CD4-positive, CD25-positive, alpha-beta regulatory T cell (primary cell): ENCODE measurements around the gene CNPY1. TPM values are rescaled to one million over a fixed set of nuclear protein-coding genes. Genes with fewer than 3 reads are reported as not detected.

Experiments used
- ATAC-seq, 2 donors: fragments of 150-1000 bp; cut with Tn5 transposase; one replicate each; pipeline ENCODE4 v1.10.0; 2021; ENCODE audit warnings: low read depth in 2 of 2, moderate number of reproducible peaks in 2 of 2, moderate library complexity in 1 of 2
- DNase-seq, 3 donors: peaks; one replicate each; pipeline versions ENCODE4 v3.0.0 to v3.0.0-alpha.2; 2012 to 2022; ENCODE audit warnings: mixed read lengths in 1 of 3
- H3K27ac ChIP-seq: one replicate; pipeline ENCODE4 v1.7.0; 2013; ENCODE audit warnings: mild to moderate bottlenecking, low read length; ENCODE audit not compliant: insufficient read depth, poor library complexity, severe bottlenecking
- H3K27me3 ChIP-seq: one replicate; pipeline ENCODE4 v1.7.0; 2013; ENCODE audit warnings: low read length; ENCODE audit not compliant: control insufficient read depth, insufficient read depth
- H3K36me3 ChIP-seq: one replicate; pipeline ENCODE4 v1.7.0; 2013; ENCODE audit warnings: mild to moderate bottlenecking, low read length, moderate library complexity; ENCODE audit not compliant: control insufficient read depth, insufficient read depth
- H3K4me1 ChIP-seq: 2 replicates; pipeline ENCODE4 v1.7.0; 2013; ENCODE audit warnings: mild to moderate bottlenecking, low read length; ENCODE audit not compliant: insufficient read depth, control insufficient read depth, poor library complexity, severe bottlenecking
- H3K4me3 ChIP-seq: one replicate; pipeline ENCODE4 v1.7.0; 2013; ENCODE audit warnings: low read depth, mild to moderate bottlenecking, low read length, moderate library complexity
- H3K9me3 ChIP-seq, 2 experiments: 1 replicate in 1 of 2; 2 replicates in 1 of 2; pipeline ENCODE4 v1.7.0; 2013; ENCODE audit warnings: low read length in 2 of 2, mild to moderate bottlenecking in 1 of 2, moderate library complexity in 1 of 2; ENCODE audit not compliant: control insufficient read depth in 2 of 2
- H3K27ac Mint-ChIP-seq, 3 donors: one replicate each; pipeline ENCODE4 v1.8.0; 2020 to 2022; ENCODE audit warnings: mild to moderate bottlenecking in 3 of 3, mixed read lengths in 3 of 3, moderate library complexity in 2 of 3
- H3K27me3 Mint-ChIP-seq: one replicate; pipeline ENCODE4 v1.8.0; 2022; ENCODE audit warnings: mild to moderate bottlenecking, mixed read lengths
- H3K36me3 Mint-ChIP-seq: one replicate; pipeline ENCODE4 v1.8.0; 2020; ENCODE audit warnings: mixed read lengths
- H3K4me1 Mint-ChIP-seq, 4 donors: one replicate each; pipeline ENCODE4 v1.8.0; 2020 to 2022; ENCODE audit warnings: mixed read lengths in 4 of 4, mild to moderate bottlenecking in 1 of 4
- H3K4me3 Mint-ChIP-seq, 4 donors: one replicate each; pipeline ENCODE4 v1.8.0; 2020 to 2022; ENCODE audit warnings: mild to moderate bottlenecking in 4 of 4, mixed read lengths in 4 of 4, moderate library complexity in 3 of 4
- H3K9me3 Mint-ChIP-seq, 7 donors: one replicate each; pipeline ENCODE4 v1.8.0; 2020 to 2022; ENCODE audit warnings: mixed read lengths in 7 of 7, mild to moderate bottlenecking in 3 of 7, moderate library complexity in 2 of 7
- polyA plus RNA-seq, 4 donors: library from polyadenylated mRNA; unstranded; fragments of 300-500 nt; fragmentation: Illumina TruSeq; gene quantifications; one replicate each; pipeline ENCODE4 v1.2.3, GENCODE V29; 2021
- total RNA-seq: library from RNA; stranded (reverse); gene quantifications from one replicate; pipeline ENCODE4 v1.2.3, GENCODE V29; 2022

Gene CNPY1
- total and polyA plus RNA-seq, 5 donors from 2014 or later: not detected

- no peak for ATAC-seq
- Histone ChIP-seq H3K27me3 (peaks cover 3% of the 10 kb centered on the region), H3K9me3 (no peaks in the 10 kb centered on the region), H3K36me3 (no peaks in the 10 kb centered on the region), H3K4me1 (no peaks in the 10 kb centered on the region), H3K4me3 (no peak overlapping the region), H3K27ac (no peak overlapping the region)
- DNase-seq: no peak
- Mint-ChIP-seq H3K27ac (no peak overlapping the region), H3K36me3 (no peaks in the 10 kb centered on the region), H3K27me3 (peaks cover 22% of the 10 kb centered on the region), H3K4me3 (no peak overlapping the region), H3K9me3 (no peaks in the 10 kb centered on the region), H3K4me1 (no peaks in the 10 kb centered on the region)
Observed at GRCh38 chr7:155589001-155589980, 42.9 kb upstream of the CNPY1 start.

GRCh38 chr7:155588468-155588998 is 42.2 kb upstream of the CNPY1 start:
- DNase-seq (no peak), ATAC-seq (no peak)
- Histone ChIP-seq H3K4me3 (no peak overlapping the region), H3K4me1 (no peaks in the 10 kb centered on the region), H3K27ac (no peak overlapping the region), H3K9me3 (no peaks in the 10 kb centered on the region), H3K27me3 (peaks cover 3% of the 10 kb centered on the region), H3K36me3 (no peaks in the 10 kb centered on the region)
- Mint-ChIP-seq H3K27ac (peak overlapping the region in 1 of 3 donors; percentile 21), H3K4me1 (no peaks in the 10 kb centered on the region), H3K27me3 (peaks cover 18% of the 10 kb centered on the region), H3K36me3 (no peaks in the 10 kb centered on the region), H3K9me3 (no peaks in the 10 kb centered on the region), H3K4me3 (no peak overlapping the region)

- Mint-ChIP-seq H3K4me3 (no peak overlapping the region), H3K27me3 (peaks cover 19% of the 10 kb centered on the region), H3K9me3 (no peaks in the 10 kb centered on the region), H3K36me3 (no peaks in the 10 kb centered on the region), H3K4me1 (no peaks in the 10 kb centered on the region), H3K27ac (no peak overlapping the region)
- ATAC-seq (no peak), DNase-seq (no peak)
- no peaks in the 10 kb centered on the region for H3K9me3 ChIP-seq
- H3K4me1 ChIP-seq: no peaks in the 10 kb centered on the region
- peaks cover 3% of the 10 kb centered on the region for H3K27me3 ChIP-seq
- no peaks in the 10 kb centered on the region for H3K36me3 ChIP-seq
- no peak overlapping the region for H3K4me3 ChIP-seq
- no peak overlapping the region for H3K27ac ChIP-seq
Observed at GRCh38 chr7:155587486-155587885, 41.1 kb upstream of the CNPY1 start.

- Mint-ChIP-seq H3K4me3 (no peak overlapping the region), H3K27me3 (peaks cover 19% of the 10 kb centered on the region), H3K4me1 (no peaks in the 10 kb centered on the region), H3K9me3 (no peaks in the 10 kb centered on the region), H3K27ac (no peak overlapping the region), H3K36me3 (no peaks in the 10 kb centered on the region)
- no peaks in the 10 kb centered on the region for H3K9me3 ChIP-seq
- H3K4me3 ChIP-seq: no peak overlapping the region
- H3K27me3 ChIP-seq: peaks cover 3% of the 10 kb centered on the region
- no peaks in the 10 kb centered on the region for H3K4me1 ChIP-seq
- ATAC-seq (no peak), DNase-seq (no peak)
- no peak overlapping the region for H3K27ac ChIP-seq
- no peaks in the 10 kb centered on the region for H3K36me3 ChIP-seq
Observed at GRCh38 chr7:155586843-155587440, 40.6 kb upstream of the CNPY1 start.

- Mint-ChIP-seq H3K27ac (no peak overlapping the region), H3K4me3 (no peak overlapping the region), H3K4me1 (no peaks in the 10 kb centered on the region), H3K27me3 (peaks cover 14% of the 10 kb centered on the region), H3K36me3 (no peaks in the 10 kb centered on the region), H3K9me3 (no peaks in the 10 kb centered on the region)
- no peaks in the 10 kb centered on the region for H3K36me3 ChIP-seq
- H3K27me3 ChIP-seq: peaks cover 3% of the 10 kb centered on the region
- H3K4me3 ChIP-seq: no peak overlapping the region
- ATAC-seq: no peak
- H3K4me1 ChIP-seq: no peaks in the 10 kb centered on the region
- DNase-seq: no peak
- no peak overlapping the region for H3K27ac ChIP-seq
- no peaks in the 10 kb centered on the region for H3K9me3 ChIP-seq
Observed at GRCh38 chr7:155585951-155586350, 39.6 kb upstream of the CNPY1 start.

- Histone ChIP-seq H3K4me1 (no peaks in the 10 kb centered on the region), H3K4me3 (no peak overlapping the region), H3K9me3 (no peaks in the 10 kb centered on the region), H3K27ac (no peak overlapping the region), H3K36me3 (no peaks in the 10 kb centered on the region), H3K27me3 (peaks cover 3% of the 10 kb centered on the region)
- DNase-seq: no peak
- no peaks in the 10 kb centered on the region for H3K36me3 Mint-ChIP-seq
- no peaks in the 10 kb centered on the region for H3K9me3 Mint-ChIP-seq
- peaks cover 14% of the 10 kb centered on the region for H3K27me3 Mint-ChIP-seq
- no peak overlapping the region for H3K4me3 Mint-ChIP-seq
- H3K27ac Mint-ChIP-seq: no peak overlapping the region
- no peak for ATAC-seq
- no peaks in the 10 kb centered on the region for H3K4me1 Mint-ChIP-seq
Observed at GRCh38 chr7:155585532-155585895, 39.2 kb upstream of the CNPY1 start.

- H3K36me3 Mint-ChIP-seq: no peaks in the 10 kb centered on the region
Observed at GRCh38 chr7:155584763-155585531, 38.6 kb upstream of the CNPY1 start.

More at GRCh38 chr7:155584763-155585531, 38.6 kb upstream of the CNPY1 start:
- Mint-ChIP-seq H3K27me3 (peaks cover 14% of the 10 kb centered on the region), H3K27ac (no peak overlapping the region), H3K9me3 (no peaks in the 10 kb centered on the region), H3K4me3 (no peak overlapping the region), H3K4me1 (no peaks in the 10 kb centered on the region)
- Histone ChIP-seq H3K4me1 (no peaks in the 10 kb centered on the region), H3K9me3 (no peaks in the 10 kb centered on the region), H3K27ac (no peak overlapping the region), H3K4me3 (no peak overlapping the region), H3K27me3 (peaks cover 3% of the 10 kb centered on the region), H3K36me3 (no peaks in the 10 kb centered on the region)
- ATAC-seq (no peak), DNase-seq (no peak)
